GM12878 (cell line): ENCODE measurements around the gene SHROOM3. TPM values are rescaled to one million over a fixed set of nuclear protein-coding genes. Genes with fewer than 3 reads are reported as not detected.

Experiments
- ATAC-seq: fragments of 200-7000 bp; cut with Tn5 transposase; 3 replicates; pipeline ENCODE4 v1.9.1; 2020; ENCODE audit warnings: mild to moderate bottlenecking, moderate library complexity
- BruUV-seq: library from RNA; stranded (reverse); fragments of 400-500 nt; replicated peaks from 2 replicates; lab custom pipeline; 2021; lab: Mats Ljungman, UMichigan
- CTCF ChIA-PET: fragments of 300-600 bp; sonication (Branson Sonifier 250); formaldehyde crosslinking; extraction: SDS; loops from one replicate; lab custom pipeline; 2021; ENCODE audit warnings: inconsistent platforms; lab: Yijun Ruan, JAX
- POLR2A ChIA-PET: fragments of 350-600 bp; formaldehyde crosslinking; extraction: SDS; loops from one replicate; lab custom pipeline; 2021; ENCODE audit warnings: inconsistent platforms; lab: Charles Lee
- RAD21 ChIA-PET: fragments of 300-600 bp; sonication (Branson Sonifier 250); formaldehyde crosslinking; loops from one replicate; lab custom pipeline; 2023; ENCODE audit warnings: antibody characterized with exemption; ENCODE audit not compliant: unreplicated experiment; lab: Charles Lee
- SMC1A ChIA-PET: fragments of 300-600 bp; sonication (Branson Sonifier 250); formaldehyde crosslinking; loops from one replicate; lab custom pipeline; 2023; ENCODE audit not compliant: unreplicated experiment, uncharacterized antibody; lab: Charles Lee
- DNase-seq: peaks from one replicate; pipeline ENCODE4 v3.0.0-alpha.2; 2011; ENCODE audit warnings: low read depth, low spot score
- FAIRE-seq: peaks from 3 replicates; lab custom pipeline; 2011; peaks lifted over from hg19 to GRCh38; lab: Jason Lieb, UNC
- H2AFZ ChIP-seq: 2 replicates; pipeline ENCODE4 v1.6.0; 2011; ENCODE audit warnings: low read depth, low read length, control low read depth; ENCODE audit not compliant: control insufficient read depth
- H3K27ac ChIP-seq: 2 replicates; pipeline ENCODE4 v1.5.1; 2011; ENCODE audit warnings: control low read depth; ENCODE audit not compliant: control insufficient read depth, insufficient read depth
- H3K27me3 ChIP-seq, 2 experiments: replicated peaks in 1 of 2; 2 replicates each; pipeline versions ENCODE4 v1.6.0 to v1.6.1; 2011; ENCODE audit warnings: low read length in 1 of 2; ENCODE audit not compliant: control insufficient read depth in 2 of 2, insufficient read depth in 2 of 2
- H3K36me3 ChIP-seq, 2 experiments: 2 replicates each; pipeline ENCODE4 v1.5.1; 2011; ENCODE audit warnings: low read length in 1 of 2; ENCODE audit not compliant: control insufficient read depth in 2 of 2, insufficient read depth in 2 of 2
- H3K4me1 ChIP-seq: 2 replicates; pipeline ENCODE4 v1.6.1; 2011; ENCODE audit warnings: mild to moderate bottlenecking, low read length, moderate library complexity, mixed read lengths; ENCODE audit not compliant: control insufficient read depth, insufficient read depth
- H3K4me2 ChIP-seq: 2 replicates; pipeline ENCODE4 v1.6.0; 2011; ENCODE audit warnings: control low read depth; ENCODE audit not compliant: control insufficient read depth, insufficient read depth
- H3K4me3 ChIP-seq: fragments of 200-600 bp; sonication (generic); 2 replicates; pipeline ENCODE4 v1.5.1; 2016
- H3K79me2 ChIP-seq: 2 replicates; pipeline ENCODE4 v1.6.0; 2011; ENCODE audit warnings: low read length; ENCODE audit not compliant: control insufficient read depth, insufficient read depth
- H3K9ac ChIP-seq: 2 replicates; pipeline ENCODE4 v1.8.0; 2011; ENCODE audit warnings: low read length, control low read depth, mixed read lengths; ENCODE audit not compliant: control insufficient read depth, insufficient read depth
- H3K9me3 ChIP-seq: replicated peaks from 3 replicates; pipeline ENCODE4 v1.5.1; 2011; ENCODE audit warnings: mild to moderate bottlenecking, low read length; ENCODE audit not compliant: control insufficient read depth, insufficient read depth
- H4K20me1 ChIP-seq: 2 replicates; pipeline ENCODE4 v1.6.0; 2011; ENCODE audit not compliant: control insufficient read depth, insufficient read depth
- EGR1 ChIP-seq, 2 experiments: IDR thresholded peaks; 1 replicate in 1 of 2; 2 replicates in 1 of 2; pipeline ENCODE4 v1.6.1; 2011 to 2012; ENCODE audit warnings: low read depth in 2 of 2, low read length in 2 of 2, borderline replicate concordance in 1 of 2, mild to moderate bottlenecking in 1 of 2, moderate library complexity in 1 of 2
- SUZ12 ChIP-seq: fragments of 200-600 bp; sonication (generic); IDR thresholded peaks from one replicate; pipeline ENCODE4 v1.6.1; 2018; ENCODE audit warnings: antibody characterized with exemption, mild to moderate bottlenecking; ENCODE audit not compliant: unreplicated experiment
- YY1 ChIP-seq: IDR thresholded peaks from 2 replicates; pipeline ENCODE4 v1.6.1; 2011; ENCODE audit warnings: low read depth, mild to moderate bottlenecking, low read length
- WGBS: methylation state at CpG from one replicate; pipeline ENCODE4 v1.1.6; 2016; ENCODE audit warnings: low lambda C conversion rate; ENCODE audit not compliant: insufficient replicate concordance, insufficient coverage; ENCODE audit errors: missing lambda C conversion rate; 5-methylcytosine and 5-hydroxymethylcytosine counted together
- in situ Hi-C: fragments of 300-500 bp; cut with MboI; formaldehyde crosslinking; loops from 9 replicates; pipeline ENCODE4 v1.14.3; 2018; ENCODE audit warnings: mixed read lengths
- intact Hi-C: fragments of 100-400 bp; cut with micrococcal nuclease; formaldehyde crosslinking; loops from one replicate; pipeline ENCODE4 v1.14.2; 2022; ENCODE audit not compliant: unreplicated experiment
- polyA plus RNA-seq, 11 experiments: library from polyadenylated mRNA; depleted of rRNA in 4 of 11; unstranded in 6 of 11; stranded (reverse) in 5 of 11; fragments of >200 nt; fragmentation: Nextera tagmentation in 4 of 11; fragmentation: Illumina TruSeq in 1 of 11; extraction: Ambion mirVana in 4 of 11; extraction: Trizol in 1 of 11; gene quantifications; 1 replicate in 1 of 11; 2 replicates in 10 of 11; pipeline versions ENCODE4 v1.2.1 to v1.2.3, GENCODE V29; 2011 to 2016; ENCODE audit warnings: inconsistent platforms in 2 of 11, missing spikeins in 2 of 11, low read depth in 1 of 11
- total RNA-seq, 4 experiments: library from RNA; depleted of rRNA in 3 of 4; stranded (reverse); fragments of >200 nt in 3 of 4; fragmentation: Illumina TruSeq in 1 of 4; extraction: Trizol in 1 of 4; gene quantifications; 2 replicates each; pipeline versions ENCODE4 v1.2.1 to v1.2.3, GENCODE V29; 2013 to 2021

SHROOM3 gene
- total and polyA plus RNA-seq, 10 of the 15 experiments (the other 5 are each of a cell fraction or from before 2014, with no cell fraction given) = under 0.01 to 0.29 (median 0.08) TPM; not detected in 1

- in situ Hi-C loops = no loop called here
- RAD21 ChIA-PET = no interaction called here
- intact Hi-C loops = no loop called here
- CTCF ChIA-PET = no interaction called here
- Histone ChIP-seq H3K36me3 (no peaks in the 10 kb centered on the region), H3K4me3 (peak overlapping the region; percentile 42; the same call in 1 of the 2 replicates), H4K20me1 (no peaks in the 10 kb centered on the region), H3K4me2 (peak overlapping the region; percentile 75), H3K79me2 (no peaks in the 10 kb centered on the region), H3K4me1 (0 out of 2 replicates have a peak, but pooled peaks cover 3% of the 10 kb centered on the region), H3K27ac (no peak overlapping the region), H3K9ac (peak overlapping the region; percentile 44; the same call in 1 of the 2 replicates), H3K9me3 (no peaks in the 10 kb centered on the region), H3K27me3 (peaks cover 2 to 29% of the 10 kb centered on the region in 2 experiments), H2AFZ (no peak overlapping the region; the same call in 1 of the 2 replicates)
- WGBS = under 1% methylated on average over 78 of the region's 87 CpGs
- SMC1A ChIA-PET = no interaction called here
- POLR2A ChIA-PET = interaction anchor here (1.0 kb wide), 1 partner anchor 16 kb away, joined by 3 read pairs; no protein-coding TSS in a partner anchor
- FAIRE-seq (no peak), ATAC-seq (peak; percentile 61), DNase-seq (no peak)
- no TSS peak for BruUV-seq
- no peak for TF ChIP-seq EGR1 (IDR thresholded peaks at IDR 0.05; ENCODE audit: borderline replicate concordance in 1 of 2, low read depth in 2 of 2, low read length in 2 of 2)
- TF ChIP-seq SUZ12 = peak; percentile 72
- TF ChIP-seq YY1 = peak; percentile 19; the same call in 1 of the 2 replicates
Measured at GRCh38 chr4:76689145-76689817, 254.3 kb downstream of the SHROOM3 start.
